GM12878 (cell line): ENCODE data around the gene RHCG. TPM values are rescaled to one million over a fixed set of nuclear protein-coding genes. Genes with fewer than 3 reads are reported as not detected.

ENCODE experiments used
- ATAC-seq: fragments of 200-7000 bp; cut with Tn5 transposase; 3 replicates; pipeline ENCODE4 v1.9.1; 2020; ENCODE audit warnings: mild to moderate bottlenecking, moderate library complexity
- BruUV-seq: library from RNA; stranded (reverse); fragments of 400-500 nt; replicated peaks from 2 replicates; lab custom pipeline; 2021; lab: Mats Ljungman, UMichigan
- CTCF ChIA-PET: fragments of 300-600 bp; sonication (Branson Sonifier 250); formaldehyde crosslinking; extraction: SDS; loops from one replicate; lab custom pipeline; 2021; ENCODE audit warnings: inconsistent platforms; lab: Yijun Ruan, JAX
- POLR2A ChIA-PET: fragments of 350-600 bp; formaldehyde crosslinking; extraction: SDS; loops from one replicate; lab custom pipeline; 2021; ENCODE audit warnings: inconsistent platforms; lab: Charles Lee
- RAD21 ChIA-PET: fragments of 300-600 bp; sonication (Branson Sonifier 250); formaldehyde crosslinking; loops from one replicate; lab custom pipeline; 2023; ENCODE audit warnings: antibody characterized with exemption; ENCODE audit not compliant: unreplicated experiment; lab: Charles Lee
- SMC1A ChIA-PET: fragments of 300-600 bp; sonication (Branson Sonifier 250); formaldehyde crosslinking; loops from one replicate; lab custom pipeline; 2023; ENCODE audit not compliant: unreplicated experiment, uncharacterized antibody; lab: Charles Lee
- DNase-seq: peaks from one replicate; pipeline ENCODE4 v3.0.0-alpha.2; 2011; ENCODE audit warnings: low read depth, low spot score
- FAIRE-seq: peaks from 3 replicates; lab custom pipeline; 2011; peaks lifted over from hg19 to GRCh38; lab: Jason Lieb, UNC
- H2AFZ ChIP-seq: 2 replicates; pipeline ENCODE4 v1.6.0; 2011; ENCODE audit warnings: low read depth, low read length, control low read depth; ENCODE audit not compliant: control insufficient read depth
- H3K27ac ChIP-seq: 2 replicates; pipeline ENCODE4 v1.5.1; 2011; ENCODE audit warnings: control low read depth; ENCODE audit not compliant: control insufficient read depth, insufficient read depth
- H3K27me3 ChIP-seq, 2 experiments: replicated peaks in 1 of 2; 2 replicates each; pipeline versions ENCODE4 v1.6.0 to v1.6.1; 2011; ENCODE audit warnings: low read length in 1 of 2; ENCODE audit not compliant: control insufficient read depth in 2 of 2, insufficient read depth in 2 of 2
- H3K36me3 ChIP-seq, 2 experiments: 2 replicates each; pipeline ENCODE4 v1.5.1; 2011; ENCODE audit warnings: low read length in 1 of 2; ENCODE audit not compliant: control insufficient read depth in 2 of 2, insufficient read depth in 2 of 2
- H3K4me1 ChIP-seq: 2 replicates; pipeline ENCODE4 v1.6.1; 2011; ENCODE audit warnings: mild to moderate bottlenecking, low read length, moderate library complexity, mixed read lengths; ENCODE audit not compliant: control insufficient read depth, insufficient read depth
- H3K4me2 ChIP-seq: 2 replicates; pipeline ENCODE4 v1.6.0; 2011; ENCODE audit warnings: control low read depth; ENCODE audit not compliant: control insufficient read depth, insufficient read depth
- H3K4me3 ChIP-seq: fragments of 200-600 bp; sonication (generic); 2 replicates; pipeline ENCODE4 v1.5.1; 2016
- H3K79me2 ChIP-seq: 2 replicates; pipeline ENCODE4 v1.6.0; 2011; ENCODE audit warnings: low read length; ENCODE audit not compliant: control insufficient read depth, insufficient read depth
- H3K9ac ChIP-seq: 2 replicates; pipeline ENCODE4 v1.8.0; 2011; ENCODE audit warnings: low read length, control low read depth, mixed read lengths; ENCODE audit not compliant: control insufficient read depth, insufficient read depth
- H3K9me3 ChIP-seq: replicated peaks from 3 replicates; pipeline ENCODE4 v1.5.1; 2011; ENCODE audit warnings: mild to moderate bottlenecking, low read length; ENCODE audit not compliant: control insufficient read depth, insufficient read depth
- H4K20me1 ChIP-seq: 2 replicates; pipeline ENCODE4 v1.6.0; 2011; ENCODE audit not compliant: control insufficient read depth, insufficient read depth
- CREB1 ChIP-seq: IDR thresholded peaks from 2 replicates; pipeline ENCODE4 v1.6.1; 2012; ENCODE audit warnings: low read depth, mild to moderate bottlenecking, inconsistent platforms
- WGBS: methylation state at CpG from one replicate; pipeline ENCODE4 v1.1.6; 2016; ENCODE audit warnings: low lambda C conversion rate; ENCODE audit not compliant: insufficient replicate concordance, insufficient coverage; ENCODE audit errors: missing lambda C conversion rate; 5-methylcytosine and 5-hydroxymethylcytosine counted together
- in situ Hi-C: fragments of 300-500 bp; cut with MboI; formaldehyde crosslinking; loops from 9 replicates; pipeline ENCODE4 v1.14.3; 2018; ENCODE audit warnings: mixed read lengths
- intact Hi-C: fragments of 100-400 bp; cut with micrococcal nuclease; formaldehyde crosslinking; loops from one replicate; pipeline ENCODE4 v1.14.2; 2022; ENCODE audit not compliant: unreplicated experiment
- polyA plus RNA-seq, 11 experiments: library from polyadenylated mRNA; depleted of rRNA in 4 of 11; unstranded in 6 of 11; stranded (reverse) in 5 of 11; fragments of >200 nt; fragmentation: Nextera tagmentation in 4 of 11; fragmentation: Illumina TruSeq in 1 of 11; extraction: Ambion mirVana in 4 of 11; extraction: Trizol in 1 of 11; gene quantifications; 1 replicate in 1 of 11; 2 replicates in 10 of 11; pipeline versions ENCODE4 v1.2.1 to v1.2.3, GENCODE V29; 2011 to 2016; ENCODE audit warnings: inconsistent platforms in 2 of 11, missing spikeins in 2 of 11, low read depth in 1 of 11
- total RNA-seq, 4 experiments: library from RNA; depleted of rRNA in 3 of 4; stranded (reverse); fragments of >200 nt in 3 of 4; fragmentation: Illumina TruSeq in 1 of 4; extraction: Trizol in 1 of 4; gene quantifications; 2 replicates each; pipeline versions ENCODE4 v1.2.1 to v1.2.3, GENCODE V29; 2013 to 2021
- TF ChIP-seq, protein P1 (sequence below): fragments of 450-650 bp; conservative IDR thresholded peaks from 2 replicates; pipeline ENCODE4 v1.6.1; 2017; ENCODE audit warnings: mild to moderate bottlenecking, moderate library complexity
- TF ChIP-seq, protein P2 (sequence below): IDR thresholded peaks from 2 replicates; pipeline ENCODE4 v1.6.1; 2011; ENCODE audit warnings: borderline replicate concordance, low read depth, mild to moderate bottlenecking, moderate library complexity, mixed read lengths, low read length; ENCODE audit not compliant: insufficient read depth; ENCODE audit errors: extremely low read length
- TF ChIP-seq, protein P3 (sequence below): IDR thresholded peaks from 2 replicates; pipeline ENCODE4 v1.6.1; 2011; ENCODE audit warnings: low read depth, low read length, improper control_type of control experiment, borderline replicate concordance
- TF ChIP-seq, protein P4 (sequence below): fragments of 450-650 bp; IDR thresholded peaks from 2 replicates; pipeline ENCODE4 v1.6.1; 2017; ENCODE audit warnings: low read depth, mild to moderate bottlenecking, moderate library complexity
- TF ChIP-seq, protein P5 (sequence below): fragments of 450-650 bp; IDR thresholded peaks from 2 replicates; pipeline ENCODE4 v1.6.1; 2016; ENCODE audit warnings: mild to moderate bottlenecking, moderate library complexity, borderline replicate concordance
- TF ChIP-seq, protein P6 (sequence below), 3 experiments: IDR thresholded peaks in 2 of 3; conservative IDR thresholded peaks in 1 of 3; 2 replicates each; pipeline ENCODE4 v1.5.1; 2011; ENCODE audit warnings: low read depth in 3 of 3, low read length in 3 of 3, mild to moderate bottlenecking in 3 of 3, control low read depth in 2 of 3, moderate library complexity in 2 of 3, inconsistent platforms in 1 of 3, mixed read lengths in 1 of 3; ENCODE audit not compliant: control insufficient read depth in 2 of 3, insufficient read depth in 1 of 3; ENCODE audit errors: extremely low read depth in 1 of 3

Gene RHCG
- total and polyA plus RNA-seq, 10 of the 15 experiments (the other 5 are each of a cell fraction or from before 2014, with no cell fraction given): 0.05 to 0.11 TPM; not detected in 8

DNA sequence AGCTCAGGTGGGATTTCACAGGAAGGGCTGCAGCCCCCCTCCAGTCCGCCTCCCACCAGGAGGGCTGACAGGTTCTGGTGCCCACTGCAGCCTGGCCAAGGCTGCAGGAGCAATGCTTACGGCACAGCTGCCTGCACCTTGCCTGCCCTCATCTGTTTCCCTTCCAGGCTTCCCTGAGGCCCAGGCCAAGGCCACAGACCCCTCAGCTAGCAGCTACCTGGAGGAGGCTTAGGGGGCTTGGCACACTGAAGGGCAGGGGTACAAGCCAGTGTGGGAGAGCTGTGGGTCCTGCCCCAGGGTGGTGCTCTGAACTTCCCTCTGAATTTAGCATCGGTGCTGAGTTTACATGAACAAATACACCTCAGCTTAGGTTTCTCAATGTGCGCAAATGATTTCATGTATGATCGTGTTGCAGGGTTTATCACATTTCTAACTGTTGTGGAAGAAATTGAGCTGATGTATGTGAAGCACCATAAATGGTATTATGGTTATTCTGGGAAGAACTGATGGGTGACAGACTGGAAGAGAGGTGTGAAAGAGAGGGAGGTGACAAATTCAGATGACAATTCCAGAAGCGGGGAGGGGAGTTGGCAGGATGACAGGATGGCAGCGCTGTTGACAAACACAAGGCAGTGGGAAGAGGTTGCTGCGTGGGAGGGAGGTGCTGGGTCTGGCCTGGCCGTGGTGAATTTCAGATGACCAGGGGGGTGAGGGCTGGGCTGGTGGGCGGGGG, 6.1 kb downstream of the RHCG start (continued):
- TF ChIP-seq, protein P1, sequence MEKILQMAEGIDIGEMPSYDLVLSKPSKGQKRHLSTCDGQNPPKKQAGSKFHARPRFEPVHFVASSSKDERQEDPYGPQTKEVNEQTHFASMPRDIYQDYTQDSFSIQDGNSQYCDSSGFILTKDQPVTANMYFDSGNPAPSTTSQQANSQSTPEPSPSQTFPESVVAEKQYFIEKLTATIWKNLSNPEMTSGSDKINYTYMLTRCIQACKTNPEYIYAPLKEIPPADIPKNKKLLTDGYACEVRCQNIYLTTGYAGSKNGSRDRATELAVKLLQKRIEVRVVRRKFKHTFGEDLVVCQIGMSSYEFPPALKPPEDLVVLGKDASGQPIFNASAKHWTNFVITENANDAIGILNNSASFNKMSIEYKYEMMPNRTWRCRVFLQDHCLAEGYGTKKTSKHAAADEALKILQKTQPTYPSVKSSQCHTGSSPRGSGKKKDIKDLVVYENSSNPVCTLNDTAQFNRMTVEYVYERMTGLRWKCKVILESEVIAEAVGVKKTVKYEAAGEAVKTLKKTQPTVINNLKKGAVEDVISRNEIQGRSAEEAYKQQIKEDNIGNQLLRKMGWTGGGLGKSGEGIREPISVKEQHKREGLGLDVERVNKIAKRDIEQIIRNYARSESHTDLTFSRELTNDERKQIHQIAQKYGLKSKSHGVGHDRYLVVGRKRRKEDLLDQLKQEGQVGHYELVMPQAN: no peak

DNA sequence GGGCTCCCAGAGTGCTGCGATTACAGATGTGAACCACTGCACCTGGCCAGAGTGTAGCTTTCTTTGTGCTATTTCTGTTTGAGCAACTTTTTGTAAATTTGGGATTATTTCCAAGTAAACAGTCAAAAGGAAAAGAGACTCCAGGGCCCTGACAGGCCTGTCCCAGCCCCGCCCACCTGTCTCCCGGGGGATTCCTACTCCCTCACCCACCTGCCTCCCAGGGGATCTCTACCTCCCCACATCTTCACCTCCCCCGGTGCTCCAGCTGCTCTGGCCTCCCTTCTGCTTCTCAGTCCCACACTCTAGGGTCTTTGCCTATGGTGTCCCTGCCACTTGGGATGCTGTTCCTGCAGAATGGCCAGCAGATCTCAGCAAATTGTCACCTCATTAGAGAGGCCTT, 7.0 kb downstream of the RHCG start:
- H4K20me1 ChIP-seq: no peaks in the 10 kb centered on the region
- no peaks in the 10 kb centered on the region for H3K4me1 ChIP-seq
- no peak overlapping the region for H3K4me3 ChIP-seq
- 6% methylated on average over 4 of the region's 4 CpGs for WGBS
- H3K4me2 ChIP-seq: no peak overlapping the region
- SMC1A ChIA-PET: interaction anchor here (1.2 to 1.7 kb wide), 2 partner anchors 10 to 66 kb away, joined by 3 read pairs; no protein-coding TSS in a partner anchor
- ATAC-seq: no peak
- CTCF ChIA-PET: interaction anchor here (1.2 to 1.5 kb wide), 4 partner anchors 16 to 66 kb away, joined by 3 to 5 read pairs (median 4); no protein-coding TSS in a partner anchor
- POLR2A ChIA-PET: no interaction called here
- H3K9me3 ChIP-seq: no peaks in the 10 kb centered on the region
- H2AFZ ChIP-seq: no peak overlapping the region
- in situ Hi-C loops: no loop called here
- no peaks in the 10 kb centered on the region; a peak in 2 of 4 replicates for H3K27me3 ChIP-seq
- RAD21 ChIA-PET: no interaction called here
- FAIRE-seq: no peak
- no peaks in the 10 kb centered on the region for H3K36me3 ChIP-seq
- H3K9ac ChIP-seq: no peak overlapping the region
- H3K79me2 ChIP-seq: no peaks in the 10 kb centered on the region
- BruUV-seq: no TSS peak
- no peak for DNase-seq
- H3K27ac ChIP-seq: no peak overlapping the region
- intact Hi-C loops: no loop called here
- TF ChIP-seq, protein P2, sequence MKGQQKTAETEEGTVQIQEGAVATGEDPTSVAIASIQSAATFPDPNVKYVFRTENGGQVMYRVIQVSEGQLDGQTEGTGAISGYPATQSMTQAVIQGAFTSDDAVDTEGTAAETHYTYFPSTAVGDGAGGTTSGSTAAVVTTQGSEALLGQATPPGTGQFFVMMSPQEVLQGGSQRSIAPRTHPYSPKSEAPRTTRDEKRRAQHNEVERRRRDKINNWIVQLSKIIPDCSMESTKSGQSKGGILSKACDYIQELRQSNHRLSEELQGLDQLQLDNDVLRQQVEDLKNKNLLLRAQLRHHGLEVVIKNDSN: no peak
- TF ChIP-seq, protein P3, sequence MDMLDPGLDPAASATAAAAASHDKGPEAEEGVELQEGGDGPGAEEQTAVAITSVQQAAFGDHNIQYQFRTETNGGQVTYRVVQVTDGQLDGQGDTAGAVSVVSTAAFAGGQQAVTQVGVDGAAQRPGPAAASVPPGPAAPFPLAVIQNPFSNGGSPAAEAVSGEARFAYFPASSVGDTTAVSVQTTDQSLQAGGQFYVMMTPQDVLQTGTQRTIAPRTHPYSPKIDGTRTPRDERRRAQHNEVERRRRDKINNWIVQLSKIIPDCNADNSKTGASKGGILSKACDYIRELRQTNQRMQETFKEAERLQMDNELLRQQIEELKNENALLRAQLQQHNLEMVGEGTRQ: no peak
- no peak for TF ChIP-seq CREB1
- TF ChIP-seq, protein P4, sequence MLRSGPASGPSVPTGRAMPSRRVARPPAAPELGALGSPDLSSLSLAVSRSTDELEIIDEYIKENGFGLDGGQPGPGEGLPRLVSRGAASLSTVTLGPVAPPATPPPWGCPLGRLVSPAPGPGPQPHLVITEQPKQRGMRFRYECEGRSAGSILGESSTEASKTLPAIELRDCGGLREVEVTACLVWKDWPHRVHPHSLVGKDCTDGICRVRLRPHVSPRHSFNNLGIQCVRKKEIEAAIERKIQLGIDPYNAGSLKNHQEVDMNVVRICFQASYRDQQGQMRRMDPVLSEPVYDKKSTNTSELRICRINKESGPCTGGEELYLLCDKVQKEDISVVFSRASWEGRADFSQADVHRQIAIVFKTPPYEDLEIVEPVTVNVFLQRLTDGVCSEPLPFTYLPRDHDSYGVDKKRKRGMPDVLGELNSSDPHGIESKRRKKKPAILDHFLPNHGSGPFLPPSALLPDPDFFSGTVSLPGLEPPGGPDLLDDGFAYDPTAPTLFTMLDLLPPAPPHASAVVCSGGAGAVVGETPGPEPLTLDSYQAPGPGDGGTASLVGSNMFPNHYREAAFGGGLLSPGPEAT: no peak
- TF ChIP-seq, protein P5, sequence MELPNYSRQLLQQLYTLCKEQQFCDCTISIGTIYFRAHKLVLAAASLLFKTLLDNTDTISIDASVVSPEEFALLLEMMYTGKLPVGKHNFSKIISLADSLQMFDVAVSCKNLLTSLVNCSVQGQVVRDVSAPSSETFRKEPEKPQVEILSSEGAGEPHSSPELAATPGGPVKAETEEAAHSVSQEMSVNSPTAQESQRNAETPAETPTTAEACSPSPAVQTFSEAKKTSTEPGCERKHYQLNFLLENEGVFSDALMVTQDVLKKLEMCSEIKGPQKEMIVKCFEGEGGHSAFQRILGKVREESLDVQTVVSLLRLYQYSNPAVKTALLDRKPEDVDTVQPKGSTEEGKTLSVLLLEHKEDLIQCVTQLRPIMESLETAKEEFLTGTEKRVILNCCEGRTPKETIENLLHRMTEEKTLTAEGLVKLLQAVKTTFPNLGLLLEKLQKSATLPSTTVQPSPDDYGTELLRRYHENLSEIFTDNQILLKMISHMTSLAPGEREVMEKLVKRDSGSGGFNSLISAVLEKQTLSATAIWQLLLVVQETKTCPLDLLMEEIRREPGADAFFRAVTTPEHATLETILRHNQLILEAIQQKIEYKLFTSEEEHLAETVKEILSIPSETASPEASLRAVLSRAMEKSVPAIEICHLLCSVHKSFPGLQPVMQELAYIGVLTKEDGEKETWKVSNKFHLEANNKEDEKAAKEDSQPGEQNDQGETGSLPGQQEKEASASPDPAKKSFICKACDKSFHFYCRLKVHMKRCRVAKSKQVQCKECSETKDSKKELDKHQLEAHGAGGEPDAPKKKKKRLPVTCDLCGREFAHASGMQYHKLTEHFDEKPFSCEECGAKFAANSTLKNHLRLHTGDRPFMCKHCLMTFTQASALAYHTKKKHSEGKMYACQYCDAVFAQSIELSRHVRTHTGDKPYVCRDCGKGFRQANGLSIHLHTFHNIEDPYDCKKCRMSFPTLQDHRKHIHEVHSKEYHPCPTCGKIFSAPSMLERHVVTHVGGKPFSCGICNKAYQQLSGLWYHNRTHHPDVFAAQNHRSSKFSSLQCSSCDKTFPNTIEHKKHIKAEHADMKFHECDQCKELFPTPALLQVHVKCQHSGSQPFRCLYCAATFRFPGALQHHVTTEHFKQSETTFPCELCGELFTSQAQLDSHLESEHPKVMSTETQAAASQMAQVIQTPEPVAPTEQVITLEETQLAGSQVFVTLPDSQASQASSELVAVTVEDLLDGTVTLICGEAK: no peak
- TF ChIP-seq, protein P6, sequence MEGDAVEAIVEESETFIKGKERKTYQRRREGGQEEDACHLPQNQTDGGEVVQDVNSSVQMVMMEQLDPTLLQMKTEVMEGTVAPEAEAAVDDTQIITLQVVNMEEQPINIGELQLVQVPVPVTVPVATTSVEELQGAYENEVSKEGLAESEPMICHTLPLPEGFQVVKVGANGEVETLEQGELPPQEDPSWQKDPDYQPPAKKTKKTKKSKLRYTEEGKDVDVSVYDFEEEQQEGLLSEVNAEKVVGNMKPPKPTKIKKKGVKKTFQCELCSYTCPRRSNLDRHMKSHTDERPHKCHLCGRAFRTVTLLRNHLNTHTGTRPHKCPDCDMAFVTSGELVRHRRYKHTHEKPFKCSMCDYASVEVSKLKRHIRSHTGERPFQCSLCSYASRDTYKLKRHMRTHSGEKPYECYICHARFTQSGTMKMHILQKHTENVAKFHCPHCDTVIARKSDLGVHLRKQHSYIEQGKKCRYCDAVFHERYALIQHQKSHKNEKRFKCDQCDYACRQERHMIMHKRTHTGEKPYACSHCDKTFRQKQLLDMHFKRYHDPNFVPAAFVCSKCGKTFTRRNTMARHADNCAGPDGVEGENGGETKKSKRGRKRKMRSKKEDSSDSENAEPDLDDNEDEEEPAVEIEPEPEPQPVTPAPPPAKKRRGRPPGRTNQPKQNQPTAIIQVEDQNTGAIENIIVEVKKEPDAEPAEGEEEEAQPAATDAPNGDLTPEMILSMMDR (IDR thresholded peaks at IDR 0.05 in 2 of 3, conservative IDR thresholded peaks at IDR 0.05 in 1 of 3; ENCODE audit: control insufficient read depth in 2 of 3, extremely low read depth in 1 of 3, insufficient read depth in 1 of 3, low read depth in 3 of 3, low read length in 3 of 3): no peak
